NCI-H526 (cell line): Measurements from ENCODE around the gene STK4.

Experiments
- DNase-seq, 2 experiments: peaks; one replicate each; lab custom pipeline; 2025; lab: John Stamatoyannopoulos, UW

The STK4 gene

GRCh38 chr20:45029884-45030283 lies 63.6 kb downstream of the STK4 start:
- DNase-seq: no peak

DNA sequence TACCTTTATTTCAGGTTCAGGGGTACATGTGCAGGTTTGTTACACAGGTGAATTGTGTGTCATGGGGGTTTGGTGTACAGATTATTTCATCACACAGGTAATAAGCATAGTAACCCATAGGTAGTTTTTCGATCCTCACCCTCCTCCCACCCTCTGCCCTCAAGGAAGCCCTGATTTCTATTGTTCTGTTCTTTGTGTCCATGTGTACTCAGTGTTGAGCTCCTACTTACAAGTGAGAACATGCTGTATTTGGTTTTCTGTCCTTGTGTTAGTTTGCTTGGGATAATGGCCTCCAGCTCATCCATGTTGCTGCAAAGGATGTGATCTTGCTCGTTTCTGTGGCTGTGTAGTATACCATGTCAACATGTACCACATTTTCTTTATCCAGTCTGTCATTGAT lies 66.0 kb downstream of the STK4 start:
- no peak for DNase-seq

DNA sequence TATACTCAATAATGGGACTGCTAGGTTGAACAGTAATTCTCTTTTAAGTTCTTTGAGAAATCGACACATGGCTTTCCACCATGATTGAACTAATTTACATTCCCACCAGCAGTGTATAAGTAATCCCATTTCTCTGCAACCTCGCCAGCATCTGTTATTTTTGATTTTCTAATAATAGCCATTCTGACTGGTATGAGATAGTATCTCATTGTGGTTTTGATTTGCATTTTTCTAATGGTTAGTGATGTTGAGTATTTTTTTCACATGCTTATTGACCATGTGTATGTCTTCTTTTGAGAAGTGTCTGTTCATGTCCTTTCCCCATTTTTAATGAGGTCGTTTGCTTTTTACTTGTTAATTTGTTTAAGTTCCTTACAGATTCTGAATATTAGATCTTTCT lies 66.5 kb downstream of the STK4 start:
- DNase-seq: peak in 1 of 2 experiments; percentile 11

DNA sequence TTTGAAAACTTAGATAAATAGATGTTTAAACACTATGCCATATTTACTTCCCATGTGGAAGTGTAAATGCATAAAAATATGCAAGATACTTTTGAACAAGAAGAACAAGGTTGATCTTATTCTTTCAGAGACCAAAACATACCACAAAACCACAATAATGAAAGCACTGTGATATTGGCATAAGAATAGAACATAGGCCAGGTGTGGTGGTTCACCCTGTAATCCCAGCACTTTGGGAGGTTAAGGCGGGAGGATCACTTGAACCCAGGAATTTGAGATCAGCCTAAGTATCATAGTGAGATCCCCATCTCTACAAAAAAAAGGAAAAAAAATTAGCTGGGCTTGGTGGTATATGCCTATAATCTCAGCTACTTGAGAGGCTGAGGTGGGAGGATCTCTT lies 68.1 kb downstream of the STK4 start:
- no peak for DNase-seq

DNA sequence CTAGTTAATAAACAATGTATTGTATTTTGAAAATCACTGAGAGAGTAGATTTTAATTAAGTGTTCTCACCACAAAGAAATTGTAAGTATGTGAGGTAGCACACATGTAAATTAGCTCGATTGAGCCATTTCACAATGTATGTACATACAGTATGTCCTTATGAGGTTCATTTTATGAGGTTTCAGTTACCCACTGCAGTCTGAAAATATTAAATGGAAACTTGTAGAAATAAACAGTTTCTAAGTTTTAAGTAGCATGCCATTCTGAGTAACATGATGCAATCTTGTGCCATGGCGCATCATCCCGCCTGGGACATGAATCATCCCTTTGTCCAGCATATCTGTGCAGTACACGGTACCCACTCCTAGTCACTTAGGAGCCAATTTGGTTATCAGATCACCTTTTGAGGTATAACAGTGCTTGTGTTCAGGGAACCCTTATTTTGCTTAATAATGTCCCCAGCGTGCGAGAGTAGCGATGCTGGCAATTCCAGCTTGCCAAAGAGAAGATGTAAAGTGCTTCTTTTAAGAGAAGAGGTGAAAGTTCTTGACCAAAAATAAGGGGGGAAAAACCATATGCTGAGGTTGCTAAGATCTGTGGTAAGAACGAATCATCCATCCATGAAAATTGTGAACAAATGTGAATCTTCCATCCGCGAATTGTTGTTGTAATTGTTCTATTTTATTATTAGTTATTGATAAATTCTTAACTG lies 69.9 kb downstream of the STK4 start:
- peak in 1 of 2 experiments; percentile 37 for DNase-seq

DNA sequence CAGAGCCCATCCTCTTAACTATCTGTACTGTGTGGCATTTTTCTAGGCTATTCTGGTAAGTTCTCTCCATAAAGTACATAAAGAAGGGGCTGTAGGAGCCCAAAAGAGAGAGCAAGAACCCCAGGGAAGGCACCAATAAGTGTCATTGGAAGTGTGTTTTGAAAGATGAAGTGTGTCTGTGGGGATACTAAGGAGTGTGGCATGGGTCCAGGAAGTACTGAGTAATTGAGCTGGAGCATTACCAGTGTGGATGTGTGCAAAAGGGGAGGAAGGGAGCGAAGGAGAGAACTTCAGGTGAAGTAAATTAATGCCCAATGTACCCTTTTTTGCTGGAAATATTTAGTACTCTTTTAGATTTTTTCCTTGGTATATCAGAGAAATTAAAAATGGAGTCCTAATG lies 70.7 kb downstream of the STK4 start:
- no peak for DNase-seq

DNA sequence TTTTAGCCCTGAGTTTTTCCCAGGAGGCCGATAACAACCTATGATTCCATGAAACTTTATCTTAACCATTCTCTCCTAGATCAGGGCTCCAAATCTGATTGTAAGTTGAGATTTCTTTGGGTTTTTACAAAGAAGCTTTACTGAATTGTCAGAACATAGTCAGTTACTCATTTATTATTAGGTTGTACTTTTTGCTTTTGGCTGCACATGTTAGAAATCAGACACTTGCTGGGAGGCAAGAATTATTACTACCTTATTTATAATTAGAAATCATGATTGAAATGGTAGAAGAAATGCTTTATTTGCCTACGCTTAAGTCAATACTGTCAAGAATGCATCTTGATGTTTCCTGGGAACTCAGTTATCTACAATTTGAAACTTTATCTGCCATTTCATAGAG lies 71.3 kb downstream of the STK4 start:
- no peak for DNase-seq

GRCh38 chr20:45038745-45039474 lies 72.6 kb downstream of the STK4 start:
- no peak for DNase-seq

DNA sequence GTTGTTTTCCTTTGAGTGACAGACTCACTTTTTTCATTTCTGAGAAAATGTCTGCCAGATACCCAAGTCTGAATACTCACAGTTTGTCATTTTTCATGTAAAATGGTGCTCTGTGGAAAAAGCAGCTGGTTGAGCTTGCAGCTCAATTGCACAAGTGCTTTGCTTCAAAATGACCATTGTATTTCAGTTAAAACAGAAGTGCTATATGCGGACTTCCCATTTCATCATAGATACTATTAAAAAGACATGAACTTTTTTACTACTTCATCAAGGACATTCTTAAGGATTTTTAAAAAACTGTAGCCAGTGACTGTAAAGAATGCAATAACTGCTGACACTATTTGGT lies 73.1 kb downstream of the STK4 start:
- DNase-seq: no peak

DNA sequence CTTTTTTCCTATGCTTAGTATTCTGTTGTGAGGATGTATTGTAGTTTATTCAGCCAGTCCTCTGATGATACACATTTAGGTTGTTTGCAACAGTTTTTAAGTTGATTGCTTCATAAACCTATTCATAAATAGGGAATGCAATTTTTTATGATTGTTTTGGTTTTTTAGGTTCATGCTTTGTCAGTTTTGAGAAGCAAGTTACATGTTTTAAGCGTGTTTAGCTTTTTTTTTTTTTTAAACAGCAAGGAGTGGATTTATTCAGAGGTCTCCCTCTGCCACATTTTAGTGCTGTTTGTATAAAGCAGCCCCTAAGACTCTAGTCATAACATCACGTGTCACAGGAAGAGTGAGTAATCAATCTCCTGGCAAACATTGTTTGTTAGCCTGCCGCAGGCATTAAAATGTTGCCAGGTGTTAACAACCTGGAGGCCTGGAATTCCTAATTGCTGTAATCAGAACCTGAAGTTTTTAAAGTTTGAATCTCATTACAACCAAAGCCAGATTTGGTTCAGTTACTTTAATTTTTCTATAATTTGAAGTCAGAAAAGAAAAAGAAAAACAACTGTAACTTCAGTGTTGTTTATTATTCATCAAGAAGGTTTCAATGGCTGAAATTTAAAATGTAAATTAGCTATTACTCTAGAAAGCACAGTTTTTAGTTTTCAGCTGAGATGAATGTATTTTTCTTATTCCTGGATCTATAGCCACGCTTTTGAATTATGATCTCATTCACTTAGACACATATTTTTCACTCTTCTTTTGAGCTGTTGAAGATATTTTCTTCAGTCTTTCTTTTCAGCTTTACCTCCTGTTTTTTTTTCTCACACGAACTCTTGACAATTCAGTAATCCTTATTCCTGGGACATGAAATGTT lies 75.4 kb downstream of the STK4 start:
- DNase-seq: no peak

DNA sequence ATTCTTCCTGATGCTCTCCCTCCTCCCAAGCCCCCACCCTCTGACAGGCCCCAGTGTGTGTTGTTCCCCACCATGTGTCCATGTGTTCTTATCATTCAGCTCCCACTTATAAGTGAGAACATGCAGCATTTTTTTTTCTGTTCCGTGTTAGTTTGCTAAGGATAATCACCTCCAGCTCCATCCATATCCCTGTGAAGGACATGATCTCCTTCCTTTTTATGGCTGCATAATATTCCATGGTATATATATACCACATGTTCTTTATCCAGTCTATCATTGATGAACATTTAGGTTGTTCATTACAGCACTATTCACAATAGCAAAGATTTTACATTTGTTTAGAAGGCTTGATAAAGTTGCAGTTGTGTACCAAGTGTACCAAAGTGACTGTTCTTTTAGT lies 76.7 kb downstream of the STK4 start:
- DNase-seq: no peak

DNA sequence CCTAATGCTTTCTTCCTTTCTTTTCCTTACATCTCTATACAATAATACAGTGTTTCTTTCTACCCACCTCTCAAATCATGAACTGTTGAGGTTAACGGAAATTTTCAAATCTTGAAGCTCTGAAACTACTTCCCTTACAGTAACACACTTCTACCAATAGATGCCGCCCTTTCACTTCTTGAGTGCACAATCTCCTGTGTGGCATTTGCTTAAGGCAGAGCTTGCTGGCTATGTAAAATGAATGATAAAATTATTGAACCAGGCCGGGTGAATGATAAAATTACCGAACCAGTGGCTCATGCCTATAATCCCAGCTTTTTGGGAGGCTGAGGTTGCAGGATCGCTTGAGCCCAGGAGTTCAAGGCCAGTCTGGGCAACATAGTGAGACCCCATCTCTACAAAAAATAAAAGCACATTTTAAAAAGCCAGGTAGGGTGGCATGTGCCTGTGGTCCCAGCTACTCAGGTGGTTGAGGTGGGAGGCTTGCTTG lies 77.8 kb downstream of the STK4 start:
- peak; percentile 63 to 91 for DNase-seq

DNA sequence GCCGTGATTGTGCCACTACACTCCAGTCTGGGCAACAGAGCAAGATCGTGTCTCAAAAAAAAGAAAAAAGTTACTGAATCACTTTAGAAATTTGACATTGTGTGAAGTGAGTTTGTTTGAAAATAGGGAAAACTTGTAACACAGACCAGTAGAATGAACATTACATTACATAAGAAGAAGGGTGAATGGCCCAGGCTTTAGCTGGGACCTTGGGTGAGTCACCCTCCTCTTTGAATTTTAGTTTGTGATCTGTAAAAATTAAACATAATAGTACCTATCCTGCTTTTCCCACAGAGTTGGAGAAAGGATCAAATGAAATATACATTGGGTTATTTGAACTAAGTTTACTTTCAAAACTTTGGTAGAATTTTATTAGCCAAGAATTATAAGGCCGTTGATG lies 78.3 kb downstream of the STK4 start:
- DNase-seq: no peak

DNA sequence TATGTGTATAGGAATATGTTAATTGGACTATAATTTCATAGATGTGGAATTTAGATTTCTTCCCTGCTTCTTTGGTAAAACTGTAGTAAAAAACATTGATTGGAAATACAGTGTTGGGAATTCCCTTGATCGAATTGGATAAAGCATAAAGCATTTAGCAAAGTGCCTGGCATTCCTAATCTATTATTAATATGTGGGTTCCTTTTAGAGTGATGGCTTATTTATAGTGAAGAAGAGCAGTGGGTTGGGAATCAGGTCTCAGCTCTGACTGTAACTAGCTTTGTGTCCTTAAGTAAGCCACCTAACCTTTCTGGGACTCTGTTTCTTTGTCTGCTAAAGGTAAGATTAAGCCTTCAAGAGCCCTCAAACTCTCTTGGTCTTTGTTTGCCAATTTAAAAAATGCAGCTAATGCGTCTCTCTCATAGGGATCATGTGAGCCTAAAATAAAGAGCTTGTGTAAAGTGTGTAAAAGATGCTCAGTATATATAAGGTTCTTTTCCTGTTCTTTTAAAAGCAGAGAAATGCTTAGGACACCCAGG lies 81.3 kb downstream of the STK4 start:
- DNase-seq: no peak

GRCh38 chr20:45049438-45049837 lies 83.1 kb downstream of the STK4 start:
- DNase-seq: no peak

DNA sequence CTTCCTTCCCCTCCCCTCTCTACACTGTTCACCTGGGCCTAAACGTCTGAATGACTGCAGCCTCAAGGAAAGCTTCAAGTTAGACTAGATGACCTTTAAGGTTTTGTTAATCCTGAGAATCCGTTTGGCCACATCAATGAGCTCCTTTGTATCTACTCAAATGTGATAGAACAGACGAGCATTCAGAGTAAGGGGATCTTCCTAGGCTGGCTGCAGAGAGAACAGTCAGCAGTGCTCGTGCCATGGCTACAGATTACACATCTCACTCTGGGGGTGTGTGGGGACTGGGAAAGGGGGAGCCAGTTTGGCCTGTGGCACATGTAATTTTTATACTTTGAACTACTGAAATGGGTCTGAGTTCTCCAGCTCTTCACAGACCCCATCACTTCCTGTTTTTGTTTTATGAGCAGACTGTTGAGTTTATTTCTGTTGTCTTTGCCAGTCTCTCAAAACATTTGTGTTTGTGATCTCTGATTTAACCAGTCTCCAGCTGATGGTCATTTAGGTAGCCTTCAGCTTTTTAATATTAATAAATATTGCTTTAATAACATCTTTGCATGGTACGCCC lies 83.7 kb downstream of the STK4 start:
- peak in 1 of 2 experiments; percentile 13 for DNase-seq

- no peak for DNase-seq
Observed at GRCh38 chr20:45051204-45052060, 85.1 kb downstream of the STK4 start.

DNA sequence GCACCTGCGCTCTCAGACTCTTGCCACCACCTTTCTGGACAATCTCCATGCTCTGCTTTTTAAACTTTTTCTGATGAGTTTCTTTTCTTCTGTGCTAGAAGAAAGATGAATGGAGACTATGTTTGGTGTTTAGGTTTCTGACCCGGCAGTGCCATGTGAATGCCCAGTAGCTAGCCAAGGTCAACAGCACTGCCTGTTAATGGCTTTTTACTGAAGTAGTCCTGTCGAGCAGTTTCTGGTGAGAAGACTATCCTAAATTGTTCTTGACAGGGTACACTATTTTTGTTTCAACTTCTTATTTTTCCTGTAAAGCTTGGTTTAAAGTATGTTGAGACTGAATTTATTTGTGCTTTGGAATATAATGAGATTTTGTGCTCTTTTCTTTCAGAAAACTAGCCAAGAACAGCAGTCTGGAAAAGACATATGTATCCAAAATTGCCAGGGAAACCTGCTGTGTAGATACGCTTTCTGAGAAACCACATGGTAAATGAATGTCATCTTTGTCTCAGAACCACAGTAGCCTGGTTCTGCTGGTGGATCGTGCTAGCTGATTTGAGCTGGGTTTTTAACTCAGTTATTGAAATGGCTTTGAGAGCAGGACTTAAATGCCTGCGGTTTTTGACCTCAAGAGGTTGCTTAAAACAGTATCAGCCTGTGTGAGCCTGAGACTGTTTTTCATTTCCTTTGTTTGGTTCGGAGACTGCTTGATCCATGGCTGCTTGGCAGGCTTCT lies 86.6 kb downstream of the STK4 start:
- no peak for DNase-seq

- DNase-seq: no peak
Observed at GRCh38 chr20:45053430-45054351, 87.4 kb downstream of the STK4 start.
